ENCODE results near the gene MRPS12. TPM values are rescaled to one million over a fixed set of nuclear protein-coding genes. Genes with fewer than 3 reads are reported as not detected.
A peak's percentile ranks its signal among the peaks of the same experiment; 100 is the strongest.
"Not testable (repeated sequence)": the region's sequence is repeated elsewhere in the genome, so short reads cannot be mapped to it uniquely, and the experiment has no call there.

MRPS12 gene
- total RNA-seq, 1 donor from 2014 or later, result 67.6 TPM

DNA sequence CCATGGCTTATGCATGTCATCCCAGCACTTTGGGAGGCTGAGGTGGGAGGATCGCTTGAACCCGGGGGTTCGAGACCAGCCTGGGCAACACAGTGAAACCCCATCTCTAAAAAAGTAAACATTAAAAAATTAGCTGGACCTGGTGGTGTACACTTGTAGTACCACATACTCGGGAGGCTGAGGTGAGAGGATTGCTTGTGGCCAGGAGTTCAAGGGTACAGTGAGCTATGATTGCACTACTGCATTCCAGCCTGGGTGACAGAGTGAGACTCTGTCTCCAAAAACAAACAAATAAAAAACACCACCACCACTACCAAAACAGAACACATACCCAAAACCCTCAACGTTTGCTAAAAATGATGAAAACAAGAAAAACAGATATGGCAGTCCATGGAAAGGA, 28.9 kb downstream of the MRPS12 start:
- intact Hi-C loops (cut with micrococcal nuclease), result no loop called here
- H3K4me1 ChIP-seq, result peaks cover 9% of the 10 kb centered on the region
- H3K4me3 ChIP-seq, result no peak overlapping the region
- peaks cover under 1% of the 10 kb centered on the region for H3K27me3 ChIP-seq (ENCODE audit: low read depth)
- no peaks in the 10 kb centered on the region for H3K9me3 ChIP-seq (replicated peaks)
- no peaks in the 10 kb centered on the region for H3K36me3 ChIP-seq
- TF ChIP-seq, protein P1, sequence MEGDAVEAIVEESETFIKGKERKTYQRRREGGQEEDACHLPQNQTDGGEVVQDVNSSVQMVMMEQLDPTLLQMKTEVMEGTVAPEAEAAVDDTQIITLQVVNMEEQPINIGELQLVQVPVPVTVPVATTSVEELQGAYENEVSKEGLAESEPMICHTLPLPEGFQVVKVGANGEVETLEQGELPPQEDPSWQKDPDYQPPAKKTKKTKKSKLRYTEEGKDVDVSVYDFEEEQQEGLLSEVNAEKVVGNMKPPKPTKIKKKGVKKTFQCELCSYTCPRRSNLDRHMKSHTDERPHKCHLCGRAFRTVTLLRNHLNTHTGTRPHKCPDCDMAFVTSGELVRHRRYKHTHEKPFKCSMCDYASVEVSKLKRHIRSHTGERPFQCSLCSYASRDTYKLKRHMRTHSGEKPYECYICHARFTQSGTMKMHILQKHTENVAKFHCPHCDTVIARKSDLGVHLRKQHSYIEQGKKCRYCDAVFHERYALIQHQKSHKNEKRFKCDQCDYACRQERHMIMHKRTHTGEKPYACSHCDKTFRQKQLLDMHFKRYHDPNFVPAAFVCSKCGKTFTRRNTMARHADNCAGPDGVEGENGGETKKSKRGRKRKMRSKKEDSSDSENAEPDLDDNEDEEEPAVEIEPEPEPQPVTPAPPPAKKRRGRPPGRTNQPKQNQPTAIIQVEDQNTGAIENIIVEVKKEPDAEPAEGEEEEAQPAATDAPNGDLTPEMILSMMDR (IDR thresholded peaks at IDR 0.05; ENCODE audit: borderline replicate concordance), result no peak
- H3K27ac ChIP-seq (replicated peaks), result no peak overlapping the region
- no peak for DNase-seq

DNA sequence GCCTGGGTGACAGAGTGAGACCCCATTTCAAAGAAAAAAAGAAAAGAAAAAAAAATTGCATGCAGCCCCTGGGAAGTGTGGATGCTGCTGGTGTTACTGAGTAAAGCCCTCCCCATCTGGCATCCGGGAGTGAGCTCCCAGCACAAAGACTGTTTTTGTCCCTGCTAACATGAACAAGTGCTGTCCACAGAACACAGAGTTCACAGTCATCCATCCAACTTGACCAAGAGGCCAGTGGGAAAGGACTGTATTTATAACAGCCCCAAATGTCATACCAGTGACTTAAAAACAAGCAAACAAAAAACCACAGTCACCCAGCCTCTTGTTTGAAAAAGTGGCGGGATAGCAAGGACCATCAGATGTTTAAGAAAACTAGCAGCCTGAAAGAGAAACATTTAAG, 34.0 kb downstream of the MRPS12 start:
- TF ChIP-seq, protein P1 (IDR thresholded peaks at IDR 0.05; ENCODE audit: borderline replicate concordance), result no peak
- DNase-seq, result no peak
- Histone ChIP-seq H3K36me3 (no peaks in the 10 kb centered on the region), H3K4me3 (no peak overlapping the region), H3K27me3 (ENCODE audit: low read depth) (no peaks in the 10 kb centered on the region), H3K9me3 (replicated peaks) (no peaks in the 10 kb centered on the region), H3K4me1 (peaks cover 9% of the 10 kb centered on the region), H3K27ac (replicated peaks) (no peak overlapping the region)
- intact Hi-C loops (cut with micrococcal nuclease), result no loop called here

DNA sequence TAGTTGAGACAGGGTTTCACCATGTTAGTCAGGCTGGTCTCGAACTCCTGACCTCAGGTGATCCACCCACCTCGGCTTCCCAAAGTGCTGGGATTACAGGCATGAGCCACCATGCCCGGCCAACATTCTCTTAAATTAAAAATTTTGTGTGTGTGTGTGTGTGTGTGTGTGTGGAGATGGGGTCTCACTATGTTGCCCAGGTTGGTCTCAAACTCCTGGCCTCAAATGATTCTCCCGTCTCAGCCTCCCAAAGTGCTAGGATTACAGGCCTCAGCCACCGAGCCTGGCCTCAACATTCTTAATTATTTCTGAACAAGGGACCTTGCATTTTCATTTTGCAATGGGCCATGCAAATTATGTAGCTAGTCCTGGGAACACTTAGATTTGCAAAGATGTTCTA, 35.4 kb downstream of the MRPS12 start:
- H3K36me3 ChIP-seq; DNase-seq; intact Hi-C loops (cut with micrococcal nuclease); H3K4me3 ChIP-seq; H3K27ac ChIP-seq (replicated peaks); H3K9me3 ChIP-seq (replicated peaks); H3K4me1 ChIP-seq; H3K27me3 ChIP-seq (ENCODE audit: low read depth): not testable (repeated sequence)

DNA sequence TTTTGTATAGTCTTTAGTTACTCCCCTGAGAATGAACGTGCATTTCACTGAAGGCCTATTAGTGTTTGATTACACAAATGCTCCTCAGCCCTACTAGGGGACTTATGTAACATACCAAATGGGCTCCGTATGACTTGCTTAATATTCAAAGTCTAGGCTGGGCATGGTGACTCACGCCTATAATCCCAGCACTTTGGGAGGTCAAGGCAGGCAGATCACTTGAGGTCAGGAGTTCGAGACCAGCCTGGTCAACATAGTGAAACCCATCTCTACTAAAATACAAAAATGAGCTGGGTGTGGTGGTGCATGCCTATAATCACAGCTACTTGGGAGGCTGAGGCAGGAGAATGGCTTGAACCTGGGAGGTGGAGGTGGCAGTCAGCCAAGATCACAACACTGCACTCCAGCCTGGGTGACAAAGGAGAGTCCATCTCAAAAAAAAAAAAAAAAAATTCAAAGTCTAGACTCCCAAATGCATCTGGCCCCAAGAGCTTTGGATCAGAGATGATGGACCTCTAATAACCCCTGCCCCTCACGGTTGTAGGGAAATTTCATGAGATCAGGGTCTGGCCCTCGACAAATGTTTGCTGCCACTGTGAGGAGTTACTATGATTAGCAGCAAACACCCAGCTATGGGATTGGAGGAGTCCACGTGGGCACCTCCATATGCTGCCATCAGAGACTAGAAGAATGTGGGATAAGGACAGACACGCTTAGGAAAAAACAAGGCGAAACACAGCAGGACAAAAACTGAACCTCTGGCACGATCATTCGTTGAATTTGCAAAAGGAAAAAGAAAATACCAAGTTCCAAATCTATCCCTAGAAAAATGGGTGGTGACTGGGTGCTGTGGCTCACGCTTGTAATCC, 40.2 kb downstream of the MRPS12 start:
- H3K27ac ChIP-seq (replicated peaks), result no peak overlapping the region
- H3K4me3 ChIP-seq, result no peak overlapping the region
- H3K36me3 ChIP-seq, result no peaks in the 10 kb centered on the region
- peaks cover 19% of the 10 kb centered on the region for H3K4me1 ChIP-seq
- intact Hi-C loops (cut with micrococcal nuclease), result no loop called here
- no peak for DNase-seq
- TF ChIP-seq, protein P1 (IDR thresholded peaks at IDR 0.05; ENCODE audit: borderline replicate concordance), result no peak
- peaks cover 19% of the 10 kb centered on the region for H3K27me3 ChIP-seq (ENCODE audit: low read depth)
- H3K9me3 ChIP-seq (replicated peaks), result no peaks in the 10 kb centered on the region

DNA sequence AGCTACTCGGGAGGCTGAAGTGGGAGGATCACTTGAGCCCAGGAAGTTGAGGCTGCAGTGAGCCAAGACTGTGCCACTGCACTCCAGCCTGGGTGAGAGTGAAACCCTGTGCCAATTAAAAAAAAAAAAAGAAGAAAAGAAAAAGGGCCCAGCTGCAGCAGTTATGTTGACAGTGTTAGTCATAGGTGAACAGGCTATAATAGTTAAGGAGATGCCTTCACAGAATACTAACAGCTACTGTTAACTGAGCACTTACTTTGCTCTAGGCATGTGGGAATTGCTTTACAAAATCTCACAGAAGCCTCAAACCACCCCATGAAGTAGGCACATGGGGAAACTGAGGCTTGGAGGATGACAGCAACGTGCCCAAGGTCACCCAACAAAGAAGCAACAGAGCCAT, 40.9 kb downstream of the MRPS12 start:
- no peaks in the 10 kb centered on the region for H3K9me3 ChIP-seq (replicated peaks)
- DNase-seq, result no peak
- intact Hi-C loops (cut with micrococcal nuclease), result no loop called here
- H3K27me3 ChIP-seq (ENCODE audit: low read depth), result peaks cover 27% of the 10 kb centered on the region
- H3K36me3 ChIP-seq, result no peaks in the 10 kb centered on the region
- no peak overlapping the region for H3K27ac ChIP-seq (replicated peaks)
- H3K4me3 ChIP-seq, result no peak overlapping the region
- TF ChIP-seq, protein P1 (IDR thresholded peaks at IDR 0.05; ENCODE audit: borderline replicate concordance), result no peak
- peaks cover 27% of the 10 kb centered on the region for H3K4me1 ChIP-seq

DNA sequence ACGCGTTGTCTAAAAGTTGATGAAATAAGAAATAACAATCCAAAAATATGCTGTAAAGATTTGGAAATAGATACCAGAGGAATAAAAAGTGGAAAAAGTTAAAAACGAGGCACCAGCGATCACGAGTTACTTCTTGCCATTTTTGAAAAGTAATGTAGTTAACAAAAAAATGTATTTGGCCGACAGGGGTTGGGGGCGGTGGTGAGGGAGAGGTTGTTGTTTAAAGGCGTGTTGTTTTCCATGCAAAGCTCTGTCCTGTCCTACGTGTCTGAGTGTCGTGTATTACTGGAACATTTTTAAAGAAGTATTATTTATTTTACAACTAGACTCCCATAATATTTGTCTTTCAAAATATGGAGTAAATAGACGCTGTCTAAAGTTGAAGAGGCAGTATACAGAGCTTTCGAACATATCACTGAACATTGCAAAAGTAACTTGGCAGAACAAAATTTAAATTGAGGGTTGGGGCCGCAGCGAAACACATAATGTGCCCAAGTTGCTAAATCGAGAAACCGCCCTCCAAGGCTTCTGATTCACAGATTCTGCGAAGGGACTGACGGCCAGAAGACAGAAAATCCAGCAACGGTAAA, 44.0 kb downstream of the MRPS12 start:
- Histone ChIP-seq H3K4me1 (peaks cover 30% of the 10 kb centered on the region), H3K27me3 (ENCODE audit: low read depth) (peaks cover 54% of the 10 kb centered on the region), H3K36me3 (no peaks in the 10 kb centered on the region), H3K9me3 (replicated peaks) (no peaks in the 10 kb centered on the region), H3K27ac (replicated peaks) (peak overlapping the region; percentile 86), H3K4me3 (peak overlapping the region; percentile 76)
- intact Hi-C loops (cut with micrococcal nuclease), result no loop called here
- TF ChIP-seq, protein P1 (IDR thresholded peaks at IDR 0.05; ENCODE audit: borderline replicate concordance), result no peak
- DNase-seq, result no peak
